ENCODE results near the gene CSTPP1. TPM values are rescaled to one million over a fixed set of nuclear protein-coding genes. Genes with fewer than 3 reads are reported as not detected.

The CSTPP1 gene
- polyA plus RNA-seq, 1 donor (not counting 4 experiments of a cell fraction or from before 2014, with no cell fraction given): 20.0 TPM

DNA sequence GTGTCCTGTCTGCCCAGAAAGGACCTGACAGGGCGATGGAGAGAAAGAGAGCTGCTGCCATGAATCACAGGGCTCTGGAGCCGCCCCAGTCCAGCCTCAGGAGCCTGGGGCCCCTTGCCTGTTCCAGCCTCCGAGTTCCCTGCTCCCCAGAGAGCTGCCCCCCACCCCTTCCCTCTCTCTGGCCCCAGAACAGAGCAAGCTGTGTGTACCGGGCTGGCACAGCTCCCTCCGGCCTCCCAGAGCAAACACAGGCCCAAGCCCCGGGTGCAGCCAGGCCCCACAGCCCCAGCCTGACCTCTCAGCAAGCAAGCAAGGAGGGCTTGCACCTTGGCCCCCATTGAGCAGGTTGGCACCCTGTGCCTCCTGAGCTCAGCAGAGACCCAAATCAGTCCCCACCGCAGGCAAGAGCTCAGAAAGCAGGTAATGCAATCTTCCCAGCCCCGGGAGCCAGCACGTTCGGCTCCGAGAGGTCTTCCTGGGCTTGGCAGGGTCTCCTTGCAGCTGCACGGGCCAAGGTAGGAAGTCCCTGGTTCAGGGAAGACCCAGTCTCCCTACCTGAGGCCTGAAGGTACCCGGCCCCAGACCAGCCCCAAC is 248.2 kb downstream of the CSTPP1 start:
- FAIRE-seq (no peak), DNase-seq (ENCODE audit: low read depth, low spot score) (no peak)
- peak overlapping the region; percentile 91 for H3K9ac ChIP-seq (ENCODE audit: control insufficient read depth, extremely low read depth, insufficient read depth, low read length)
- TF ChIP-seq, protein P1, sequence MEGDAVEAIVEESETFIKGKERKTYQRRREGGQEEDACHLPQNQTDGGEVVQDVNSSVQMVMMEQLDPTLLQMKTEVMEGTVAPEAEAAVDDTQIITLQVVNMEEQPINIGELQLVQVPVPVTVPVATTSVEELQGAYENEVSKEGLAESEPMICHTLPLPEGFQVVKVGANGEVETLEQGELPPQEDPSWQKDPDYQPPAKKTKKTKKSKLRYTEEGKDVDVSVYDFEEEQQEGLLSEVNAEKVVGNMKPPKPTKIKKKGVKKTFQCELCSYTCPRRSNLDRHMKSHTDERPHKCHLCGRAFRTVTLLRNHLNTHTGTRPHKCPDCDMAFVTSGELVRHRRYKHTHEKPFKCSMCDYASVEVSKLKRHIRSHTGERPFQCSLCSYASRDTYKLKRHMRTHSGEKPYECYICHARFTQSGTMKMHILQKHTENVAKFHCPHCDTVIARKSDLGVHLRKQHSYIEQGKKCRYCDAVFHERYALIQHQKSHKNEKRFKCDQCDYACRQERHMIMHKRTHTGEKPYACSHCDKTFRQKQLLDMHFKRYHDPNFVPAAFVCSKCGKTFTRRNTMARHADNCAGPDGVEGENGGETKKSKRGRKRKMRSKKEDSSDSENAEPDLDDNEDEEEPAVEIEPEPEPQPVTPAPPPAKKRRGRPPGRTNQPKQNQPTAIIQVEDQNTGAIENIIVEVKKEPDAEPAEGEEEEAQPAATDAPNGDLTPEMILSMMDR (optimal IDR thresholded peaks at IDR 0.05 in 1 of 3, IDR thresholded peaks at IDR 0.05 in 1 of 3, conservative IDR thresholded peaks at IDR 0.05 in 1 of 3; ENCODE audit: extremely low read depth in 1 of 3, insufficient read depth in 2 of 3, low read length in 3 of 3): no peak
- TF ChIP-seq EZH2 (IDR thresholded peaks at IDR 0.05; ENCODE audit: low read length): no peak
- H3K9me1 ChIP-seq (ENCODE audit: control insufficient read depth, extremely low read depth, insufficient read depth, low read length): peaks cover 2% of the 10 kb centered on the region
- H3K4me2 ChIP-seq (ENCODE audit: control insufficient read depth, extremely low read depth, insufficient read depth, low read depth, low read length): peak overlapping the region; percentile 99
- dilution Hi-C loops (cut with MboI; ENCODE audit: extremely low pct_ligation_motif_present, low sequenced_read_pairs): no loop called here
- H3K36me3 ChIP-seq (ENCODE audit: control insufficient read depth in 2 of 2, extremely low read depth in 1 of 2, insufficient read depth in 2 of 2, low read length in 2 of 2): peaks cover 13 to 14% of the 10 kb centered on the region in 2 experiments
- H3K79me2 ChIP-seq (ENCODE audit: control insufficient read depth, insufficient read depth, low read length): peaks cover 37% of the 10 kb centered on the region
- no peaks in the 10 kb centered on the region for H3K9me3 ChIP-seq (ENCODE audit: control insufficient read depth, low read depth, low read length)
- H3K4me1 ChIP-seq (ENCODE audit: control insufficient read depth, extremely low read depth, insufficient read depth, low read length): peaks cover 26% of the 10 kb centered on the region
- H3K4me3 ChIP-seq (ENCODE audit: control insufficient read depth in 2 of 3, extremely low read depth in 1 of 3, insufficient read depth in 2 of 3, low read depth in 1 of 3, low read length in 3 of 3): peak overlapping the region; percentile 66 to 89 (median 75)
- H3K27me3 ChIP-seq (ENCODE audit: control insufficient read depth, extremely low read depth, insufficient read depth, low read length): no peaks in the 10 kb centered on the region
- no peaks in the 10 kb centered on the region for H4K20me1 ChIP-seq (ENCODE audit: control insufficient read depth, extremely low read depth, insufficient read depth, low read length)
- peak overlapping the region; percentile 82 for H3K27ac ChIP-seq (ENCODE audit: control insufficient read depth, insufficient read depth, low read length)
- peak overlapping the region; percentile 51 for H2AFZ ChIP-seq (ENCODE audit: control insufficient read depth, low read length)

DNA sequence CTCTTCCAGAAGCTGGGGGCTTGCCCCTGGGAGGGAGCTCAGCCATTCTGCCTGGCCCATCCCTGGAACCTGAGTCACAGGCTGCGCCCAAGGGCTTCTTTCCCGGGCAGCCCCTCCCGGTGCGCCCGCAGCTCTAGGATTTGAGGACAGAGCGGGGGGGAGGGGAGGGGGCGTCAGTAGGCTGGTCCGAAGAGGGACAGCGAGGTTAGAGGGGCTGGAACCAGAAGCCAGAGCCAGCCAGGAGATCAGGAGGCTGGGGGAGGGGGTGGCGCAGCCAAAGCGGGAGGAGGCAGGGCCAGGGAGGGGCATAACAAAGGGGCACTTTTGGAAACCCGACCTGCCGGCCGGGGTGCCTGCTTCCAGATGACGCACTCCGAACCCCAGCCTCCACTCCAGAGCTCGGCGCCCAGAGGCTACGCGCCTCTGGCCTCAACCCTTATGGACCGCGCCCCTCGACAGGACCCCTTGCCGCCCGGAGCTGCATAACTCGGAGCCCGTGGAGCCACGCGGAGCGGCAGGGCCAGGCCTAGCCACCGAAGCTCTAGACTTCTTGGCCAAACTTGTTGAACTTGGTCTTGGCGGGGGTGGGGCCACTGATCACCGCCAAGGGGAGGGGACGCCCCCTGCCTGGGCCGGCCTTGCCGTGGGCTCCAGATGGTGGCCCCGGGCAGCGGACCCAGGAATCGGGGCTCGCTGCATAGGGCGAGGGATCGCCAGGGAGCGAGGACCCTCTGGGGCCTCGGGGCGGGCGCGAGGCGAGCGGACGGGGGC is 248.9 kb downstream of the CSTPP1 start:
- dilution Hi-C loops (cut with MboI; ENCODE audit: extremely low pct_ligation_motif_present, low sequenced_read_pairs): no loop called here
- peaks cover 36% of the 10 kb centered on the region for H3K79me2 ChIP-seq (ENCODE audit: control insufficient read depth, insufficient read depth, low read length)
- H3K9ac ChIP-seq (ENCODE audit: control insufficient read depth, extremely low read depth, insufficient read depth, low read length): peak overlapping the region; percentile 91
- DNase-seq (ENCODE audit: low read depth, low spot score): peak; percentile 61
- peaks cover 26% of the 10 kb centered on the region for H3K4me1 ChIP-seq (ENCODE audit: control insufficient read depth, extremely low read depth, insufficient read depth, low read length)
- no peaks in the 10 kb centered on the region for H3K27me3 ChIP-seq (ENCODE audit: control insufficient read depth, extremely low read depth, insufficient read depth, low read length)
- H3K36me3 ChIP-seq (ENCODE audit: control insufficient read depth in 2 of 2, extremely low read depth in 1 of 2, insufficient read depth in 2 of 2, low read length in 2 of 2): peaks cover 9 to 10% of the 10 kb centered on the region in 2 experiments
- H4K20me1 ChIP-seq (ENCODE audit: control insufficient read depth, extremely low read depth, insufficient read depth, low read length): no peaks in the 10 kb centered on the region
- peak overlapping the region; percentile 82 for H3K27ac ChIP-seq (ENCODE audit: control insufficient read depth, insufficient read depth, low read length)
- H3K9me1 ChIP-seq (ENCODE audit: control insufficient read depth, extremely low read depth, insufficient read depth, low read length): peaks cover 2% of the 10 kb centered on the region
- H2AFZ ChIP-seq (ENCODE audit: control insufficient read depth, low read length): peak overlapping the region; percentile 73
- peak overlapping the region; percentile 66 to 89 (median 75) for H3K4me3 ChIP-seq (ENCODE audit: control insufficient read depth in 2 of 3, extremely low read depth in 1 of 3, insufficient read depth in 2 of 3, low read depth in 1 of 3, low read length in 3 of 3)
- no peaks in the 10 kb centered on the region for H3K9me3 ChIP-seq (ENCODE audit: control insufficient read depth, low read depth, low read length)
- no peak for FAIRE-seq
- peak overlapping the region; percentile 99 for H3K4me2 ChIP-seq (ENCODE audit: control insufficient read depth, extremely low read depth, insufficient read depth, low read depth, low read length)
- TF ChIP-seq, protein P1 (optimal IDR thresholded peaks at IDR 0.05 in 1 of 3, IDR thresholded peaks at IDR 0.05 in 1 of 3, conservative IDR thresholded peaks at IDR 0.05 in 1 of 3; ENCODE audit: extremely low read depth in 1 of 3, insufficient read depth in 2 of 3, low read length in 3 of 3): no peak
- no peak for TF ChIP-seq EZH2 (IDR thresholded peaks at IDR 0.05; ENCODE audit: low read length)
